HepG2 (cell line): Measurements from ENCODE around the gene CHID1. TPM values are rescaled to one million over a fixed set of nuclear protein-coding genes. Genes with fewer than 3 reads are reported as not detected.

Experiments
- ARID5B ChIP-seq: IDR thresholded peaks from 2 replicates; pipeline ENCODE4 v1.4.0; 2020; ENCODE audit warnings: mild to moderate bottlenecking, missing genetic modification reagents
- CEBPB ChIP-seq: IDR thresholded peaks from 2 replicates; pipeline ENCODE4 v1.6.1; 2011; ENCODE audit warnings: low read depth, low read length, improper control_type of control experiment, borderline replicate concordance
- FOXP1 ChIP-seq, 2 experiments: fragments of 450-650 bp in 1 of 2; IDR thresholded peaks; 2 replicates each; pipeline ENCODE4 v1.6.1; 2017 to 2018; ENCODE audit warnings: antibody characterized with exemption in 1 of 2
- HIVEP1 ChIP-seq: sonication (generic); formaldehyde crosslinking; IDR thresholded peaks from 2 replicates; pipeline ENCODE4 v1.4.0; 2020; ENCODE audit warnings: mild to moderate bottlenecking, missing genetic modification reagents
- HOMEZ ChIP-seq: IDR thresholded peaks from 2 replicates; pipeline ENCODE4 v1.6.1; 2016; ENCODE audit warnings: low read depth
- LCORL ChIP-seq, 2 experiments: fragments of 450-650 bp in 1 of 2; sonication (generic) in 1 of 2; formaldehyde crosslinking in 1 of 2; IDR thresholded peaks; 2 replicates each; pipeline versions ENCODE4 v1.5.0 to v1.6.1; 2017 to 2020; ENCODE audit warnings: antibody characterized with exemption in 1 of 2, missing genetic modification reagents in 1 of 2
- MIXL1 ChIP-seq: IDR thresholded peaks from 2 replicates; pipeline ENCODE4 v1.6.1; 2016
- PRDM15 ChIP-seq: sonication (generic); formaldehyde crosslinking; IDR thresholded peaks from 2 replicates; pipeline ENCODE4 v1.4.0; 2020; ENCODE audit warnings: missing genetic modification reagents
- SIN3A ChIP-seq: IDR thresholded peaks from 2 replicates; pipeline ENCODE4 v1.6.1; 2011; ENCODE audit warnings: low read depth, mild to moderate bottlenecking, control low read depth, low read length, borderline replicate concordance
- SKIL ChIP-seq: sonication (generic); formaldehyde crosslinking; IDR thresholded peaks from 2 replicates; pipeline ENCODE4 v1.8.0; 2022; ENCODE audit warnings: missing genetic modification reagents, mild to moderate bottlenecking, moderate library complexity, borderline replicate concordance
- THAP11 ChIP-seq: IDR thresholded peaks from 2 replicates; pipeline ENCODE4 v1.6.1; 2016; ENCODE audit warnings: missing biosample characterization, missing genetic modification reagents
- ZFP37 ChIP-seq: sonication (generic); formaldehyde crosslinking; IDR thresholded peaks from 2 replicates; pipeline ENCODE4 v1.4.0; 2020; ENCODE audit warnings: missing genetic modification reagents, borderline replicate concordance
- ZNF580 ChIP-seq: IDR thresholded peaks from 2 replicates; pipeline ENCODE4 v1.6.1; 2016; ENCODE audit warnings: low read depth, borderline replicate concordance
- ZNF746 ChIP-seq: sonication (generic); formaldehyde crosslinking; IDR thresholded peaks from 2 replicates; pipeline ENCODE4 v1.8.0; 2022; ENCODE audit warnings: mild to moderate bottlenecking, missing genetic modification reagents
- ZNF780A ChIP-seq: sonication (generic); formaldehyde crosslinking; IDR thresholded peaks from 2 replicates; pipeline ENCODE4 v1.8.0; 2022; ENCODE audit warnings: mild to moderate bottlenecking, missing genetic modification reagents, moderate library complexity
- polyA plus RNA-seq, 8 experiments: library from polyadenylated mRNA; depleted of rRNA in 3 of 8; stranded (reverse) in 7 of 8; unstranded in 1 of 8; fragments of >200 nt; fragmentation: Illumina TruSeq in 4 of 8; extraction: Trizol in 4 of 8; gene quantifications; 2 replicates each; pipeline versions ENCODE4 v1.2.1 to v1.2.3, GENCODE V29; 2011 to 2016; ENCODE audit warnings: low read depth in 4 of 8, missing spikeins in 1 of 8, mixed read lengths in 1 of 8; ENCODE audit not compliant: insufficient read depth in 1 of 8
- total RNA-seq, 5 experiments: library from RNA; depleted of rRNA; stranded (reverse); fragments of >200 nt; fragmentation: Illumina TruSeq; extraction: Trizol; gene quantifications; 2 replicates each; pipeline ENCODE4 v1.2.3, GENCODE V29; 2016; ENCODE audit warnings: low read depth in 1 of 5

Gene CHID1
- total and polyA plus RNA-seq, 2 of the 13 experiments (the other 11 are each of a cell fraction or from before 2014, with no cell fraction given), result 65.1 to 93.6 TPM

- TF ChIP-seq ARID5B, result peak; percentile 71
- TF ChIP-seq MIXL1 (CRISPR knock-in tag), result peak; percentile 75; the same call in 1 of the 2 replicates
- TF ChIP-seq ZNF780A (CRISPR knock-in tag), result peak; percentile 77; the same call in 1 of the 2 replicates
- TF ChIP-seq ZNF746 (CRISPR knock-in tag), result no peak
- TF ChIP-seq FOXP1 (IDR thresholded peaks at IDR 0.05), result peak; percentile 51; the same call in 1 of the 2 replicates
- no peak for TF ChIP-seq FOXP1 (CRISPR knock-in tag; IDR thresholded peaks at IDR 0.05)
- peak; percentile 56; the same call in 1 of the 2 replicates for TF ChIP-seq HIVEP1 (CRISPR knock-in tag)
- peak; percentile 60 for TF ChIP-seq THAP11 (CRISPR knock-in tag)
- peak; percentile 19; the same call in 1 of the 2 replicates for TF ChIP-seq ZFP37 (CRISPR knock-in tag)
- TF ChIP-seq ZNF580 (CRISPR knock-in tag), result 0 out of 2 replicates have a peak, but pooled peaks have one; percentile 53
- TF ChIP-seq PRDM15 (CRISPR knock-in tag), result 0 out of 2 replicates have a peak, but pooled peaks have one; percentile 35
- TF ChIP-seq LCORL (IDR thresholded peaks at IDR 0.05), result no peak
- TF ChIP-seq LCORL (CRISPR knock-in tag; IDR thresholded peaks at IDR 0.05), result peak; percentile 66
- TF ChIP-seq HOMEZ, result peak; percentile 50; the same call in 1 of the 2 replicates
- TF ChIP-seq SIN3A, result peak; percentile 66; the same call in 1 of the 2 replicates
- no peak; the same call in 1 of the 2 replicates for TF ChIP-seq CEBPB
- TF ChIP-seq SKIL, result no peak
Observed at GRCh38 chr11:952406-953385, 42.1 kb upstream of the CHID1 start (continued).
